HG03103 (cell line): ENCODE results near the gene VPS41.

Experiments
- ATAC-seq: cut with Tn5 transposase; IDR thresholded peaks from one replicate; pipeline ENCODE4 v1.9.1; 2021; ENCODE audit warnings: low read depth; ENCODE audit not compliant: unreplicated experiment

Gene VPS41

DNA sequence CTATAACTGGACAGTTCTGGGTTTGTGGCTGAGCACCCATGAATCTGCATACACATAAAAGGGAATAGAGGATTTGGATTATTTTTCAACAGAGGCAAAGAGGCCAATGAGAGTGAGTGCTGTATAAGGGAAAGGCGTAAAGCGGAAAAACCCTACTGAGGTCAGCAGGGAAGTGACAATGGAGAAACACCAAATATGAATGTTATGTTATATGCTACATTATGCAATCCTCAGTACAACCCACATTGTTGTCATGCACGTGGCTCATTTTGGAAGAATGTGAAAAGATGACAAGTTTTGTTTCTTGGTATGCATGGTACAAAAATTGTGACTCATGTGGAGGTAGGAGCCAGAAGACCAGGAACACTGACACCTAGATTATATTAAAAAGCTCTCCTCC, 164.2 kb downstream of the VPS41 start:
- ATAC-seq: no peak

DNA sequence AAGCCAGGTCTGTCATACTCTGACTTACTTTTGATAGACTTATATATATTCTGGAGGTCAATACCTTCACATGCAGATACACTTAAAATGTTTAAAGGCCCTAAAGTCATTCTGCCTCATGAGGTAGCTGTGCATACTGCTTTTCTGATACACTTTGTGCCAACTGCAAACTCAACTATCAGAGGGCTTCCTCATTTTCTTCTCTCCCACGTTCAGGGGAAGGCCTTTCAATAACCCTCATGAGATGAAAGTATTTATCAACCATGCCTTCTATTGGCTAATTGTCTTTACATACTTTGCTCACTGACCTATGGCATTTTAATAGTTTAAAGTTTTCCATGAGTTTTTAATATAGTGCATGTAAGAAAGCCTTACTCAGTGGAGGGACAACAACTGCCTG, 165.1 kb downstream of the VPS41 start:
- ATAC-seq: no peak

GRCh38 chr7:38740041-38740440, 168.9 kb downstream of the VPS41 start:
- ATAC-seq: no peak

- ATAC-seq: no peak
Observed at GRCh38 chr7:38736138-38736537, 172.9 kb downstream of the VPS41 start.

GRCh38 chr7:38731215-38731614, 177.8 kb downstream of the VPS41 start:
- ATAC-seq: no peak

DNA sequence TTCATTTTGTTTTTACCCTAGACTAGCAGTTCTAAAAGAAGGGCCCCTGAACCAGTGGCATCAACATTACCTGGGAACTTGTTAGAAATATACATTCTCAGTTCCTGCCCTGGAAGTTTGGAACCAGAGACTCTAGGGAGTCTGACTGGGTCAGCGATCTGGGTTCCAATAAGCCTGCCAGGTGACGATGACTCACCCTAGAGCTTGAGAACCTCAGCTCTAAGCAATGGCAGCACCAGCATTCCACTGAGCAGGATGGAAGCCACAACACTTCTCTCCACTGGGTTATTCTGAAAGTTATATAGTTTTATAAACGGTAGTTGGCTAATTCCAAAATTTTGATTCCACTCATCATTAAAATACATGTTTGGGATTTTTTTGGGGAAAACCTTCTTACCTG, 180.8 kb downstream of the VPS41 start:
- no peak for ATAC-seq

- ATAC-seq: no peak
Observed at GRCh38 chr7:38727184-38727940, 181.6 kb downstream of the VPS41 start.

DNA sequence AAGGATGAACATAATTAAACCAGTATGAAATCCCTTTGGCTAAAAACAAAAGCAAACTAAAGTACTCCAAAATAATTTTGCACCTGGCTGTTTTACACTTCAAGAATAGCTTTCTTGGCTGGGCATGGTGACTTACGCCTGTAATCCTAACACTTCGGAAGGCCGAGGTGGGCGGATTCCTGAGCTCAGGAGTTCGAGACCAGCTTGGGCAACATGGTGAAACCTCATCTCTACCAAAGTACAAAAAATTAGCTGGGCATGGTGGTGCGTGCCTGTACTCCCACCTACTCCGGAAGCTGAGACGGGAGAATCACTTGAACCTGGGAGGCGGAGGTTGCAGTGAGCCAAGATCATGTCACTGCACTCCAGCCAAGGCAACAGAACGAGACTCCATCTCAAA, 185.7 kb downstream of the VPS41 start:
- ATAC-seq: no peak

GRCh38 chr7:38716397-38716796, 192.6 kb downstream of the VPS41 start:
- no peak for ATAC-seq

DNA sequence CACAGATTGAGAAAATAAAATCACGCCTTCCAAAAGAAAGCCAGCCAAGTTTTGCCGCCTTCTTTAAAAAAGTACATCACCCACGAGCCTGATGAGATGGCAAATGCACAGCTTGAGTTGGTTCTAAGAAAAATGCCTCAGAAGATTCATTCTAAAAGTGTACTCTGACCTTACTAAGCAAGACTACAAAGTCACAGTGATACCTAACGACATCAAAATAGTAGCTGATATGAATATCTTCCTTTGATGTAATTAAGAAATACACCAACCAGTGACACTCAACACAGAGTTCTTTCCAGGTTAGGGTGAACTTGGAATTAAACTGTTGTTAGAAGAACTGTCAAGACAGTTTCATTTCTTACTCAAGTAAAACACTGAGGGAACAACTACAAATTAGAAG, 199.9 kb downstream of the VPS41 start:
- no peak for ATAC-seq

DNA sequence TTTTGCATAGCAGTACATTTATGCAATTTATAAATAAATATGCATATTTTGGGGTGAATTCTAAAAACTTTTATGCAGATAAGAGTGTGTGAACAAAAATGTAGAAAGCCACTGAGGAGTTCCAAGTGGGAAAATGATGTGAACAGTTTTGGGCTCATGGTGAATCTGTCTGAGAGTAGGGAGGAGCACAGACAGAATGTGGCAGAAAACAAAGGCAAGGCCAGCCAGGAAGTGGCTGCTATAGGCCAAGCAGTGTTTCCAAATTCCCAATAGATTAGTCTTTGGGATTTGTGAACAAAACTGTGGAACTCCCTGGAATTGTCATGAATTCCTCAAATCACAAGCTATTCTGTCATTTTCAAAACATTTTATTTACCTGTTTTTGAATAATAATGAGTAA, 204.2 kb downstream of the VPS41 start:
- ATAC-seq: no peak

DNA sequence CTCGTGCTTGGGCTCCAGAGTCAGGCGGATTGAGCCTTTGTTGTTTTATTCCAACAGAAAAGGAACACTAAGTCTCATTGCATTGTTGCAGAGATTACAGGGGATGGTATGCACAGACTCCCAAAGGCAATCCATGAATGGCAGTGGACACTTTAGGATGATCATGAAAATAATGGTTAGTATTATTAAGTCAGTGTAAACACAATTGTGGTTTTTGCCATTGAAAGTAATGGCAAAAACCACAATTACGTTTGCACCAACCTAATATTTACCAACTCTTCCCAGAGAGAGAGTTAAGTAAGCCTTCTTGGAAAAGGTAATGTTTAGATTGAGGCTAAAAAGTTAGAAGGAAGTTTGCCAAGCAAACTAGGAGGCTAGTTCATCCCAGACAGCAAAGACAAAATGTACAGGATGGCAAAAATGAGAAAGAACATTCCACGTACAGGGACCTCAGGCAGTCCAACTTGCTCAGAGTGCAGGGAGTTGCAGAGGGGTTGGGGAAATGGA, 204.9 kb downstream of the VPS41 start:
- no peak for ATAC-seq

GRCh38 chr7:38703093-38703492, 205.9 kb downstream of the VPS41 start:
- no peak for ATAC-seq

GRCh38 chr7:38702002-38702535, 206.9 kb downstream of the VPS41 start:
- no peak for ATAC-seq

DNA sequence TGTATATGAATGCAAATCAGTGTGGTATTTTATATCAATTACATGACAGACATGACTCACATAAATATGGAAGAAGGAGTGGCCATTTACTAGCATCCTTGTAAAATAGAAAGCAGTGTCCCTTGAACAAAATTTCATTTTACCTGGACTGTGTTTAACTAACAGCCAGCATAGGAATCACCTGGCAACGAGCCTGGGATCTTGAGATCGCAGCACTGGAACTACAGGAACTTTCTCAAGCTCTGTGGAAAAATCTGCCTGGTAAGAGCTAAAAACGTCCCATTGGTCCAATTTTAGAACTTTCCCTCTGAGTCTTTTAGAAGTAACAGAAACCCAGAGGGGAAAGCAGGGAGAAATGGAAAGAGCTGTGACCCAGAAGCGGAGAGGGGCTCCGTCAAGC, 208.9 kb downstream of the VPS41 start:
- no peak for ATAC-seq

DNA sequence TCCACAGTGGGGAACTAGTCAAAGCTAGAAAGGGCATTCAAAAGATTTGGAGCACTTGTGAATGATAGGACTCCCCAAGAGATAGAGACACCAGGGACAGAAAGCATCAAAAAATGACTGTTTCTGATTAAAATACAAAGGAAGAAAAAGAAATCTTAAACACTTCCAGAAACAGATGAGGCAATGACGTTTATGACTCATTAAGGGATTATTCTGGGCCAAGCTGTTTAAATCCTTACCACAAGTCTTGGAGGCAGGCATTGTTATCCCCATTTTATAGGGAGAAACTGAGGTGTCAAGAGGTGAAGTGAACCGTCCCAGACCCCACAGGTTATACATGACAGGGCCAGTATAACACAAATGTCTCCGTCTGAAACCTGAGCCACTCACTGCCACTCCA, 209.5 kb downstream of the VPS41 start:
- no peak for ATAC-seq

GRCh38 chr7:38694326-38694725, 214.7 kb downstream of the VPS41 start:
- no peak for ATAC-seq

DNA sequence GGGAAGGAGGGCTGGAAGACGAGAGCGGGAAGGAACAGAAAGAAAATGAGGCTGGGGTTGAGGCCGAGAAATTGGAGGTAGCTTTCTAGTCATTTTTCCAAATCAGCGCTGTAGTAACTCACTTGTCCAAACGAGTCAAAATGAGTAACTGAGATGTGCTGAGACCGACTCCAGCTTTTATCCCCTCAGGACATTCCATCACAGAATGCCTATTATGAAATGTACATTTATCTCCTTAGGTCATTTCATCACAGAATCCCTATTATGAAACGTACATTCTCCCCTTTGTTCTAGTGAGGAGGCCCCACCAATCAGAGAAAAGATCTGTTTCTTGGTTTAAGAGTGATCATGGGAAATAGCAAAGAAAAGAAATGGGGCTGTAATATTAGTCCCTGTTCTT, 222.1 kb downstream of the VPS41 start:
- ATAC-seq: no peak

- ATAC-seq: no peak
Observed at GRCh38 chr7:38685851-38686250, 223.1 kb downstream of the VPS41 start.

GRCh38 chr7:38682606-38683005, 226.4 kb downstream of the VPS41 start:
- no peak for ATAC-seq

DNA sequence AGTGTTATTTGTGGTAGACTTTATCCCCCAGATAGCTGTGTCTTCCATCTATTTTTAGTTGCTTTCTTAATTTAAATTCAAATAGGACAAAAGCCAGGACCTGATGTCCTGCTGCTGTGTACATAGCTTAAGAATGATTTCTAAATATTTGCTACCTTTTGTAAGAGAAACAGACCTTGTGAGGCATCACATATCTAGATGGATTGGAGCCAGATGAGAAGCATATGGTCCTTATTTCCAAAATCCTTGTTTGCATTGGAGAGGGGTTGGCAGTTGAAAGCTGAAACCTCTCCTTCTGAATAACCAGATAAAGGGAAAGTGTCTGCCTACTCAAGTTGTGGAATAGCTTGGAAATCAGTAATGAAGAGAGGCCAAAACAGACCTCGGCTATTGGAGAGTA, 227.1 kb downstream of the VPS41 start:
- no peak for ATAC-seq

DNA sequence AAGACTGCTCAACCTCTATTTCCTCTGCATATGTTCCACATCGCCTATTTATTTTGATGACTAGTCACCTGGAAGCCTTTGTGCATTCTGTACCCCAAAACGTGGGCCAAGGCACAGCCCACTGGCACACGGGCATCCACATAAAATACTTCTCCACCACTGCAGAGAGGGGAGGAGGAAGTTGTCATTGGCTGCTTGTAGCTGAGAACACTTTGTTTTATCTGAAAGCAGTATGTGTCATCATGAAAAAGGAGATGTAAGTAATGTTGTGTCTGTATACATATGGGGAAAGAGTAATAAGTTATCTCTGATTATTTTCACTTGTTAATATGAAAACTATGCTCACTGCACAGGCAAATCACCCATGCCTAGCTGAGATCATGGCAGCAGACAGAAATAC, 229.6 kb downstream of the VPS41 start:
- ATAC-seq: no peak

DNA sequence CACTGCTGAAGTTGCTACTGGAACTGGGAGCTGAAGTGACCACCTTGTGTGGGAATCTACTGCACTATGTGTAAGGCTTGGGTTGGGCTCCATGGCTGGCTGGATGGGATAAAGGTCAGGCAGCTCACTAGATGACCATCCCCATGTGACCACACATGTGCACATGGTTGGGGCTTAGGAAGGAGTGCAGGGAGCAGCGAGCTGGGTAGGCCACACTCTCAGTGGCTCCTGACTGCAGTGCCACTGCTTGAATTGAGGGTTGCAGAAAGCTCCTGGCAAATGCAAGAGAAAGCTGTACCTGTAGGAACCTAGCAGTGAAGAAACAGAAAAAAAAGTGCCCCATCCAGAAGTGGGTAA, 230.3 kb downstream of the VPS41 start:
- ATAC-seq: no peak
